ENCODE data around the gene POLR2E.

POLR2E gene

GRCh38 chr19:1046117-1046626 is 49.0 kb downstream of the POLR2E start:
- Mint-ChIP-seq H3K4me1 (peaks cover 5% of the 10 kb centered on the region), H3K4me3 (no peak overlapping the region), H3K36me3 (ENCODE audit: low read depth) (no peaks in the 10 kb centered on the region), H3K27ac (no peak overlapping the region), H3K9me3 (no peaks in the 10 kb centered on the region), H3K27me3 (ENCODE audit: low read depth, poor library complexity) (peaks cover 3% of the 10 kb centered on the region)
- DNase-seq = no peak
- TF ChIP-seq CTCF (IDR thresholded peaks at IDR 0.05) = no peak

- H3K4me3 Mint-ChIP-seq = no peak overlapping the region
- TF ChIP-seq CTCF (IDR thresholded peaks at IDR 0.05) = no peak
- DNase-seq = peak; percentile 75
- no peaks in the 10 kb centered on the region for H3K9me3 Mint-ChIP-seq
- peaks cover 3% of the 10 kb centered on the region for H3K27me3 Mint-ChIP-seq (ENCODE audit: low read depth, poor library complexity)
- peaks cover 13% of the 10 kb centered on the region for H3K4me1 Mint-ChIP-seq
- H3K27ac Mint-ChIP-seq = peak overlapping the region; percentile 36
- H3K36me3 Mint-ChIP-seq (ENCODE audit: low read depth) = no peaks in the 10 kb centered on the region
These were observed 50.0 kb downstream of the POLR2E start for GRCh38 chr19:1045247-1045603.

DNA sequence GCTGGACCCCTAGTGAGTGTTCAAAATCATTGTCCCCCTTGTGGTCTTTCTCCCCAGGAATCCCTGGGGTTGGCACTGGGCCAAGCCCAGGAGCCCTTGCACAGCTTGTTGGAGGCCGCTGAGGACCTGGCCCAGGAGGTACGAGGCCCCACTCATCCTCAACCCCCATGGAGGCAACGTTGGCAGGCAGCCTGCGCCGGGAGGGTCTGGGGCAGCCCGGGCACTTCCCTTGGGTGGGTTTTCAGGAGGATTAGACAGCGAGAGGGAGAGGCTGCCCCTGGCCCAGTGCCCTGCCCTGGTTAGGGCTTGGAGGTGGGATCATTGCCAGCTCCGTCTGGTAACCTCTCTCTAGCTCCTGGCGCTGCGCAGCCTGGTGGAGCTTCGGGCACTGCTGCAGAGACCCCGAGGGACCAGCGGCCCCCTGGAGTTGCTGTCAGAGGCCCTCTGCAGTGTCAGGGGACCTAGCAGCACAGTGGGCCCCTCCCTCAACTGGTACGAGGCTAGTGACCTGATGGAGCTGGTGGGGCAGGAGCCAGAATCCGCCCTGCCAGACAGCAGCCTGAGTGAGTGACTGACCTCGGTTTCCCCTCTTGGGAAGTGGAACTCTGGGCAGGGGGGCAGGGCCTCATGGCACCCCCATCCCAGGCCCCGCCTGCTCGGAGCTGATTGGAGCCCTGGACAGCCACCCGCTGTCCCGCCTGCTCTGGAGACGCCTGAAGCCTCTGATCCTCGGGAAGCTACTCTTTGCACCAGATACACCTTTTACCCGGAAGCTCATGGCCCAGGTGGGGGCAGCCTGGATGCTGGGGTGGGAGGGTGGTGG is 52.3 kb downstream of the POLR2E start:
- no peaks in the 10 kb centered on the region for H3K9me3 Mint-ChIP-seq
- H3K27me3 Mint-ChIP-seq (ENCODE audit: low read depth, poor library complexity) = peaks cover 3% of the 10 kb centered on the region
- no peak for DNase-seq
- no peak for TF ChIP-seq CTCF (IDR thresholded peaks at IDR 0.05)
- H3K4me3 Mint-ChIP-seq = no peak overlapping the region
- no peak overlapping the region for H3K27ac Mint-ChIP-seq
- peaks cover 29% of the 10 kb centered on the region for H3K4me1 Mint-ChIP-seq
- peaks cover 11% of the 10 kb centered on the region for H3K36me3 Mint-ChIP-seq (ENCODE audit: low read depth)

DNA sequence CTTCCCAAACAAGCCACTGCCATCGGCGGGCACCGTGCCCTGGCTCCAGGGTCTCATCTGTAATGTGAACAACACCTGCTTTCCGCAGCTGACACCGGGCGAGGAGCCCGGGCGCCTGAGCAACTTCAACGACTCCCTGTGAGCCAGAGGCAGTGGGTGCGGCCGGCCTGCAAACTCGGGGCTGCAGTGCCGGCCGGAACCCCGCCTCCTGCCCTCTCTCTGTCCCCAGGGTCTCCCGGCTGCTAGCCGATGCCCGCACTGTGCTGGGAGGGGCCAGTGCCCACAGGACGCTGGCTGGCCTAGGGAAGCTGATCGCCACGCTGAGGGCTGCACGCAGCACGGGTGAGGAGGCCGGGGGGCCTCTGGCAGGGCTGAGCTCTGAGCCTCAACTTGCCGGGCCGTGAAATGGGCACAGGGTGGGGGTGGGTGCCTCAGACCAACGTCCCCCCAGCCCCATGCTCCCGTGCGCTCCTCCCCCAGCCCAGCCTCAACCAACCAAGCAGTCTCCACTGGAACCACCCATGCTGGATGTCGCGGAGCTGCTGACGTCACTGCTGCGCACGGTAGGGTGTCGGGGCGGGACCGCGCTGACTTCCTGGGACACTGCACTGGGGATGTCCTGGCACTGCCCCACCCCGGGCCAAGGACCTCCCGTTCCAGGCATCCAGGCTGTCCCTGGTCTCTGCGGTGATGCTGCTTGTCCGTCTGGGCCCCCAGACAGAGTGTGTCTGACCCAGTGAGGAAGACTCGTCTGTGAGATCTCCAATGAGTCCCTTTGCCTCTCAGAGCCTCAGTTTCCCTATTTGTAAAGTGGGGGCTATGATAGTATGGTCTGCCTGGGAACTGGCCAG is 53.1 kb downstream of the POLR2E start:
- Mint-ChIP-seq H3K4me1 (peaks cover 29% of the 10 kb centered on the region), H3K27me3 (ENCODE audit: low read depth, poor library complexity) (peaks cover 3% of the 10 kb centered on the region)

DNA sequence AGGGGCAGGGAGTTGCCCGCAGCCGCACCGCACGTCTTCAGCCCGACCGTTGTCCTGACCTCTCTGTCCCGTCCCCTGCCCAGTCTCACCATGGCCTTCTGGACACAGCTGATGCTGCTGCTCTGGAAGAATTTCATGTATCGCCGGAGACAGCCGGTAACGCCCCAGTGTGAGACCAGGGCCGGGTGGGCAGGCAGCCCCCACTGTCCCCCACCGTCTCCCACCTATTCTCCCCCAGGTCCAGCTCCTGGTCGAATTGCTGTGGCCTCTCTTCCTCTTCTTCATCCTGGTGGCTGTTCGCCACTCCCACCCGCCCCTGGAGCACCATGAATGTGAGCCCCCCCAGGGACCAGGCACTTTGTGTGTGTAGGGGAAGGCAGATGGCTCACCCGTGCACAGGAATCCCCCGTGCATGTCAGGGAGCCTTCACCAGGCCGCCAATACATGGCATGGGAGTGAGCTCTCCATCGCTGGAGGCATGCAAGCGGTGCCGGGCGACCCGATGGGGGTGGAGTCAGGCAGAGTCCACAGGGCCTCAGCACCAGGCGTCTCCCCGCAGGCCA is 53.8 kb downstream of the POLR2E start:
- Mint-ChIP-seq H3K27ac (no peak overlapping the region), H3K36me3 (ENCODE audit: low read depth) (peaks cover 22% of the 10 kb centered on the region), H3K4me3 (peak overlapping the region; percentile 85), H3K9me3 (no peaks in the 10 kb centered on the region), H3K27me3 (ENCODE audit: low read depth, poor library complexity) (peaks cover 3% of the 10 kb centered on the region), H3K4me1 (peaks cover 29% of the 10 kb centered on the region)
- no peak for TF ChIP-seq CTCF (IDR thresholded peaks at IDR 0.05)
- DNase-seq = no peak

More for the DNA sequence above, 53.1 kb downstream of the POLR2E start:
- Mint-ChIP-seq H3K9me3 (no peaks in the 10 kb centered on the region), H3K4me3 (no peak overlapping the region), H3K27ac (no peak overlapping the region), H3K36me3 (ENCODE audit: low read depth) (peaks cover 18% of the 10 kb centered on the region)
- TF ChIP-seq CTCF (IDR thresholded peaks at IDR 0.05) = no peak
- no peak for DNase-seq

Measured in nephron progenitor cell (in vitro differentiated cells).